T-cell (primary cell): Measurements from ENCODE around the gene LATS2. TPM values are rescaled to one million over a fixed set of nuclear protein-coding genes. Genes with fewer than 3 reads are reported as not detected.

Experiments used
- ATAC-seq, 4 experiments: fragments of 200-7000 bp in 3 of 4; fragments of 150-1000 bp in 1 of 4; cut with Tn5 transposase; replicated peaks in 1 of 4; 1 replicate in 3 of 4; 2 replicates in 1 of 4; pipeline ENCODE4 v1.10.0; 2021; ENCODE audit warnings: moderate library complexity in 3 of 4, mild to moderate bottlenecking in 2 of 4, moderate number of reproducible peaks in 1 of 4
- CTCF ChIA-PET, 2 donors: fragments of 300-600 bp; sonication (Branson Sonifier 250); formaldehyde crosslinking; loops; one replicate each; lab custom pipeline; 2022; ENCODE audit warnings: antibody characterized with exemption in 2 of 2; lab: Charles Lee
- POLR2A ChIA-PET, 2 donors: fragments of 300-600 bp; sonication (Branson Sonifier 250); formaldehyde crosslinking; loops; one replicate each; lab custom pipeline; 2022; ENCODE audit warnings: antibody characterized with exemption in 2 of 2; lab: Charles Lee
- DNase-seq, 35 experiments: peaks; one replicate each; pipeline versions ENCODE4 v3.0.0 to v3.0.0-alpha.2; 2013 to 2023
- H3K27ac ChIP-seq: one replicate; pipeline ENCODE4 v1.5.1; 2013; ENCODE audit warnings: low read length
- H3K27me3 ChIP-seq, 2 experiments: replicated peaks in 1 of 2; 1 replicate in 1 of 2; 2 replicates in 1 of 2; pipeline versions ENCODE4 v1.6.1 to v1.7.0; 2013; ENCODE audit warnings: low read length in 1 of 2, mixed read lengths in 1 of 2; ENCODE audit not compliant: control insufficient read depth in 2 of 2, insufficient read depth in 2 of 2; ENCODE audit errors: extremely low read depth in 1 of 2
- H3K36me3 ChIP-seq, 2 donors: 1 replicate in 1 of 2; 2 replicates in 1 of 2; pipeline versions ENCODE4 v1.6.1 to v1.7.0; 2013; ENCODE audit warnings: low read length in 1 of 2; ENCODE audit not compliant: control insufficient read depth in 2 of 2, insufficient read depth in 1 of 2; ENCODE audit errors: extremely low read depth in 1 of 2
- H3K4me1 ChIP-seq, 2 experiments: 1 replicate in 1 of 2; 2 replicates in 1 of 2; pipeline versions ENCODE4 v1.6.1 to v1.7.0; 2013; ENCODE audit warnings: low read length in 2 of 2, mixed read lengths in 1 of 2; ENCODE audit not compliant: insufficient read depth in 2 of 2, control insufficient read depth in 1 of 2; ENCODE audit errors: extremely low read depth in 1 of 2
- H3K4me3 ChIP-seq, 2 donors: 1 replicate in 1 of 2; 2 replicates in 1 of 2; pipeline versions ENCODE4 v1.5.1 to v1.7.0; 2013; ENCODE audit warnings: mild to moderate bottlenecking in 2 of 2, low read length in 1 of 2, moderate library complexity in 1 of 2; ENCODE audit not compliant: control insufficient read depth in 1 of 2; ENCODE audit errors: extremely low read depth in 1 of 2
- H3K9me3 ChIP-seq: 2 replicates; pipeline ENCODE4 v1.7.0; 2013
- H3K27ac Mint-ChIP-seq, 2 donors: one replicate each; pipeline ENCODE4 v1.8.0; 2020 to 2021; ENCODE audit warnings: mild to moderate bottlenecking in 2 of 2, mixed read lengths in 2 of 2
- H3K27me3 Mint-ChIP-seq, 2 donors: one replicate each; pipeline ENCODE4 v1.8.0; 2021 to 2022; ENCODE audit warnings: mixed read lengths in 2 of 2
- H3K36me3 Mint-ChIP-seq: one replicate; pipeline ENCODE4 v1.8.0; 2021; ENCODE audit warnings: mixed read lengths
- H3K4me1 Mint-ChIP-seq, 3 donors: one replicate each; pipeline ENCODE4 v1.8.0; 2020 to 2022; ENCODE audit warnings: mixed read lengths in 3 of 3, mild to moderate bottlenecking in 1 of 3
- H3K4me3 Mint-ChIP-seq, 3 donors: one replicate each; pipeline ENCODE4 v1.8.0; 2020 to 2022; ENCODE audit warnings: mild to moderate bottlenecking in 3 of 3, mixed read lengths in 3 of 3, moderate library complexity in 3 of 3
- H3K9me3 Mint-ChIP-seq, 3 donors: one replicate each; pipeline ENCODE4 v1.8.0; 2020 to 2022; ENCODE audit warnings: mixed read lengths in 3 of 3
- WGBS: methylation state at CpG from one replicate; pipeline ENCODE4 v1.1.5; 2013; ENCODE audit warnings: missing lambda C conversion rate; ENCODE audit not compliant: insufficient coverage; 5-methylcytosine and 5-hydroxymethylcytosine counted together
- total RNA-seq, 35 experiments: library from RNA in 6 of 35; stranded (reverse) in 6 of 35; fragments of 120-200 nt in 1 of 35; gene quantifications; one replicate each; pipeline versions ENCODE4 v1.2.1 to v1.2.4 and lab custom pipeline; 2013 to 2026

LATS2 gene
- total RNA-seq, 5 donors from 2014 or later (not counting 1 experiment from before 2014, with no cell fraction given) = 0.88 to 4.2 (median 2.7) TPM

- Mint-ChIP-seq H3K36me3 (no peaks in the 10 kb centered on the region), H3K27ac (peak overlapping the region in 1 of 2 donors; percentile 3), H3K4me3 (peak overlapping the region in 1 of 3 donors; percentile 13), H3K27me3 (peaks cover 0 to 3% of the 10 kb centered on the region in 2 donors), H3K9me3 (no peaks in the 10 kb centered on the region), H3K4me1 (peaks cover 11 to 14% (median 13%) of the 10 kb centered on the region in 3 donors)
- H3K4me3 ChIP-seq = no peak overlapping the region
- POLR2A ChIA-PET = no interaction called here
- DNase-seq = no peak
- no CpG with 5 or more reads among the region's 6 CpGs for WGBS
- peaks cover 0 to 7% of the 10 kb centered on the region in 2 experiments for H3K27me3 ChIP-seq
- CTCF ChIA-PET = no interaction called here
- H3K4me1 ChIP-seq = peaks cover 3 to 5% of the 10 kb centered on the region in 2 experiments
- no peak overlapping the region for H3K27ac ChIP-seq
- ATAC-seq = no peak
- no peaks in the 10 kb centered on the region for H3K36me3 ChIP-seq
- no peaks in the 10 kb centered on the region for H3K9me3 ChIP-seq
Measured at GRCh38 chr13:21039097-21039800, 22.1 kb downstream of the LATS2 start.

GRCh38 chr13:21037656-21038055, 23.7 kb downstream of the LATS2 start:
- H3K4me3 ChIP-seq = no peak overlapping the region
- ATAC-seq (no peak), DNase-seq (no peak)
- Mint-ChIP-seq H3K9me3 (no peaks in the 10 kb centered on the region), H3K4me3 (no peak overlapping the region), H3K27ac (no peak overlapping the region), H3K36me3 (no peaks in the 10 kb centered on the region), H3K4me1 (peaks cover 11 to 14% (median 13%) of the 10 kb centered on the region in 3 donors), H3K27me3 (no peaks in the 10 kb centered on the region)
- peaks cover 3 to 5% of the 10 kb centered on the region in 2 experiments for H3K4me1 ChIP-seq
- WGBS = 87% methylated on average over 4 of the region's 8 CpGs
- H3K9me3 ChIP-seq = no peaks in the 10 kb centered on the region
- POLR2A ChIA-PET = no interaction called here
- no peak overlapping the region for H3K27ac ChIP-seq
- CTCF ChIA-PET = no interaction called here
- H3K36me3 ChIP-seq = no peaks in the 10 kb centered on the region
- H3K27me3 ChIP-seq = peaks cover 0 to 9% of the 10 kb centered on the region in 2 experiments

- no peak overlapping the region for H3K27ac Mint-ChIP-seq
- Histone ChIP-seq H3K36me3 (no peaks in the 10 kb centered on the region), H3K27ac (no peak overlapping the region), H3K27me3 (peaks cover 0 to 9% of the 10 kb centered on the region in 2 experiments), H3K4me1 (peaks cover 3 to 5% of the 10 kb centered on the region in 2 experiments), H3K9me3 (no peaks in the 10 kb centered on the region), H3K4me3 (no peak overlapping the region)
- POLR2A ChIA-PET = no interaction called here
- no peaks in the 10 kb centered on the region for H3K36me3 Mint-ChIP-seq
- peaks cover 11 to 14% (median 13%) of the 10 kb centered on the region in 3 donors for H3K4me1 Mint-ChIP-seq
- no peaks in the 10 kb centered on the region for H3K27me3 Mint-ChIP-seq
- H3K9me3 Mint-ChIP-seq = no peaks in the 10 kb centered on the region
- DNase-seq (no peak), ATAC-seq (no peak)
- no peak overlapping the region for H3K4me3 Mint-ChIP-seq
- CTCF ChIA-PET = no interaction called here
- 75% methylated on average over 4 of the region's 5 CpGs for WGBS
Measured at GRCh38 chr13:21035498-21035897, 25.9 kb downstream of the LATS2 start.

GRCh38 chr13:21034603-21035191, 26.7 kb downstream of the LATS2 start:
- H3K27ac ChIP-seq = no peak overlapping the region
- H3K36me3 ChIP-seq = no peaks in the 10 kb centered on the region
- no peaks in the 10 kb centered on the region for H3K9me3 ChIP-seq
- Mint-ChIP-seq H3K9me3 (no peaks in the 10 kb centered on the region), H3K4me1 (peaks cover 11 to 14% (median 11%) of the 10 kb centered on the region in 3 donors), H3K27me3 (no peaks in the 10 kb centered on the region), H3K4me3 (no peak overlapping the region), H3K36me3 (no peaks in the 10 kb centered on the region), H3K27ac (no peak overlapping the region)
- no peak for DNase-seq
- H3K4me3 ChIP-seq = no peak overlapping the region
- no peak for ATAC-seq
- H3K4me1 ChIP-seq = peaks cover 3 to 5% of the 10 kb centered on the region in 2 experiments
- WGBS = 100% methylated on average over 1 of the region's 8 CpGs
- peaks cover 0 to 9% of the 10 kb centered on the region in 2 experiments for H3K27me3 ChIP-seq
- ChIA-PET POLR2A (no interaction called here), CTCF (no interaction called here)

- no peaks in the 10 kb centered on the region for H3K27me3 Mint-ChIP-seq
- H3K4me3 Mint-ChIP-seq = no peak overlapping the region
- Histone ChIP-seq H3K27ac (no peak overlapping the region), H3K36me3 (no peaks in the 10 kb centered on the region), H3K4me1 (peaks cover 0 to 2% of the 10 kb centered on the region in 2 experiments), H3K4me3 (no peak overlapping the region), H3K9me3 (no peaks in the 10 kb centered on the region), H3K27me3 (peaks cover 0 to 9% of the 10 kb centered on the region in 2 experiments)
- no peak for ATAC-seq
- H3K4me1 Mint-ChIP-seq = peaks cover 4 to 8% (median 6%) of the 10 kb centered on the region in 3 donors
- no peaks in the 10 kb centered on the region for H3K36me3 Mint-ChIP-seq
- no peak for DNase-seq
- H3K27ac Mint-ChIP-seq = no peak overlapping the region
- peaks cover 0 to under 1% (median 0%) of the 10 kb centered on the region in 3 donors for H3K9me3 Mint-ChIP-seq
- WGBS = 94% methylated on average over 5 of the region's 13 CpGs
- ChIA-PET CTCF (no interaction called here), POLR2A (no interaction called here)
Measured at GRCh38 chr13:21033856-21034602, 27.4 kb downstream of the LATS2 start.

GRCh38 chr13:21033212-21033840, 28.1 kb downstream of the LATS2 start:
- no peak for DNase-seq
- WGBS = 71% methylated on average over 7 of the region's 8 CpGs
- H3K27me3 Mint-ChIP-seq = no peaks in the 10 kb centered on the region
- H3K36me3 Mint-ChIP-seq = no peaks in the 10 kb centered on the region
- CTCF ChIA-PET = no interaction called here
- peaks cover 0 to 3% (median 0%) of the 10 kb centered on the region in 3 donors for H3K4me1 Mint-ChIP-seq
- Histone ChIP-seq H3K4me3 (no peak overlapping the region), H3K4me1 (no peaks in the 10 kb centered on the region), H3K36me3 (no peaks in the 10 kb centered on the region), H3K27ac (no peak overlapping the region), H3K27me3 (peaks cover 0 to 9% of the 10 kb centered on the region in 2 experiments), H3K9me3 (no peaks in the 10 kb centered on the region)
- peaks cover 0 to 2% (median 0%) of the 10 kb centered on the region in 3 donors for H3K9me3 Mint-ChIP-seq
- H3K4me3 Mint-ChIP-seq = no peak overlapping the region
- no peak for ATAC-seq
- POLR2A ChIA-PET = no interaction called here
- H3K27ac Mint-ChIP-seq = no peak overlapping the region
